Endodermal cell (in vitro differentiated cells): ENCODE data around the gene LCN9. TPM values are rescaled to one million over a fixed set of nuclear protein-coding genes. Genes with fewer than 3 reads are reported as not detected.

ENCODE experiments used
- DNase-seq: peaks from one replicate; pipeline ENCODE4 v3.0.0-alpha.2; 2017
- H3K27ac ChIP-seq: 2 replicates; pipeline ENCODE4 v1.5.1; 2013; ENCODE audit warnings: mild to moderate bottlenecking, low read depth, low read length, moderate library complexity
- H3K27me3 ChIP-seq: 2 replicates; pipeline ENCODE4 v1.6.1; 2013; ENCODE audit warnings: mild to moderate bottlenecking, low read length, moderate library complexity; ENCODE audit not compliant: insufficient read depth, control insufficient read depth, poor library complexity, severe bottlenecking
- H3K36me3 ChIP-seq: 2 replicates; pipeline ENCODE4 v1.7.0; 2013; ENCODE audit warnings: mild to moderate bottlenecking, low read length, moderate library complexity; ENCODE audit not compliant: control insufficient read depth, insufficient read depth
- H3K4me1 ChIP-seq: one replicate; pipeline ENCODE4 v1.7.0; 2013; ENCODE audit warnings: low read length; ENCODE audit not compliant: control insufficient read depth, insufficient read depth
- H3K4me3 ChIP-seq: 2 replicates; pipeline ENCODE4 v1.5.1; 2013; ENCODE audit warnings: mild to moderate bottlenecking, low read length, moderate library complexity
- H3K9ac ChIP-seq: 2 replicates; pipeline ENCODE4 v1.6.1; 2013; ENCODE audit warnings: mild to moderate bottlenecking, low read length, moderate library complexity; ENCODE audit not compliant: poor library complexity, severe bottlenecking; ENCODE audit errors: extremely low read depth
- H3K9me3 ChIP-seq: 2 replicates; pipeline ENCODE4 v1.6.1; 2013; ENCODE audit warnings: mild to moderate bottlenecking, low read length, moderate library complexity; ENCODE audit not compliant: control insufficient read depth
- H3K27ac Mint-ChIP-seq: 2 replicates; pipeline ENCODE4 v1.8.0; 2020; ENCODE audit warnings: mixed read lengths
- H3K27me3 Mint-ChIP-seq: 2 replicates; pipeline ENCODE4 v1.8.0; 2021; ENCODE audit warnings: mild to moderate bottlenecking, mixed read lengths; ENCODE audit not compliant: insufficient read depth
- H3K36me3 Mint-ChIP-seq: 2 replicates; pipeline ENCODE4 v1.8.0; 2020; ENCODE audit warnings: low read depth, mixed read lengths
- H3K4me1 Mint-ChIP-seq: 2 replicates; pipeline ENCODE4 v1.8.0; 2020; ENCODE audit warnings: mixed read lengths
- H3K4me3 Mint-ChIP-seq: 2 replicates; pipeline ENCODE4 v1.8.0; 2020; ENCODE audit warnings: mild to moderate bottlenecking, moderate library complexity, mixed read lengths
- H3K9me3 Mint-ChIP-seq: 2 replicates; pipeline ENCODE4 v1.8.0; 2020; ENCODE audit warnings: mild to moderate bottlenecking, mixed read lengths
- CTCF ChIP-seq: fragments of 200-600 bp; sonication (generic); conservative IDR thresholded peaks from 2 replicates; pipeline ENCODE4 v1.5.0; 2021; ENCODE audit warnings: antibody characterized with exemption, mild to moderate bottlenecking
- WGBS, 2 experiments: methylation state at CpG; one replicate each; pipeline versions ENCODE4 v1.1.5 to v1.1.7; 2013; ENCODE audit warnings: missing lambda C conversion rate in 2 of 2, mixed read lengths in 1 of 2; ENCODE audit not compliant: insufficient coverage in 1 of 2, insufficient read length in 1 of 2; 5-methylcytosine and 5-hydroxymethylcytosine counted together
- total RNA-seq, 2 donors: library from RNA; stranded (reverse); fragmentation: NEBNext Ultra II Directional in 1 of 2; extraction: Animal tissue kit (Norgen Biotek cat#: 25700) in 1 of 2; gene quantifications; 2 replicates in 1 of 2; 3 replicates in 1 of 2; pipeline ENCODE4 v1.2.1, GENCODE V29; 2021

Gene LCN9
- total RNA-seq, 2 donors from 2014 or later, result 0.46 to 10.7 TPM

- WGBS, 2 experiments, result 91 to 93% methylated on average over 10 to 15 of the region's 15 CpGs
- no peak overlapping the region for H3K4me3 Mint-ChIP-seq
Measured at GRCh38 chr9:135687216-135687615, 24.1 kb downstream of the LCN9 start.

DNA sequence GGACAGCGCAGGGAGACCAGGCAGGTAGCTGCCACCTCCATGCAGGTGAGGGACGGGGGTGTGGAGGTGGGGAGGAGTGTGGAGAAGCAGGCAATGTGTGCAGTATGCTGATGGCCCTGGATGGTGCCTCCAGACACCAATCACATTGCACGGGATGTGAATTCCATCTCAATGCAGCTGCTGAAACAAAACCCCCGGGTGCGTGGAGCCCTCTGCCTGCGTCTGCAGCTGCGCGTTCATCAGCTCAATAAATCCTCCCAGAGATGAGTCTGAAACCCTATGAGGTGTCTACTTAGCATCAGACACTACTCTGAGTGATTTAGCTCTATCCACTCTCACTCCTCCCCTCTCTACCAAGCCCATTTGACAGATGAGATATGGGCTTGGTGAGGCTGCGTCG lies 25.9 kb downstream of the LCN9 start:
- Mint-ChIP-seq H3K4me1 (no peaks in the 10 kb centered on the region), H3K4me3 (no peak overlapping the region), H3K9me3 (no peaks in the 10 kb centered on the region), H3K27me3 (no peaks in the 10 kb centered on the region), H3K27ac (no peak overlapping the region), H3K36me3 (no peaks in the 10 kb centered on the region)
- TF ChIP-seq CTCF, result no peak
- Histone ChIP-seq H3K4me1 (no peaks in the 10 kb centered on the region), H3K9me3 (no peaks in the 10 kb centered on the region), H3K36me3 (no peaks in the 10 kb centered on the region), H3K27ac (no peak overlapping the region), H3K4me3 (no peak overlapping the region), H3K9ac (no peak overlapping the region), H3K27me3 (no peaks in the 10 kb centered on the region)
- DNase-seq, result no peak
- WGBS, 2 experiments, result 92 to 94% methylated on average over 7 to 10 of the region's 10 CpGs

More at GRCh38 chr9:135687216-135687615, 24.1 kb downstream of the LCN9 start:
- Histone ChIP-seq H3K27ac (no peak overlapping the region), H3K27me3 (no peaks in the 10 kb centered on the region), H3K4me3 (no peak overlapping the region), H3K4me1 (no peaks in the 10 kb centered on the region), H3K9ac (no peak overlapping the region), H3K36me3 (no peaks in the 10 kb centered on the region), H3K9me3 (no peaks in the 10 kb centered on the region)
- DNase-seq, result no peak
- no peaks in the 10 kb centered on the region for H3K36me3 Mint-ChIP-seq
- no peak overlapping the region for H3K27ac Mint-ChIP-seq
- H3K9me3 Mint-ChIP-seq, result no peaks in the 10 kb centered on the region
- no peaks in the 10 kb centered on the region for H3K4me1 Mint-ChIP-seq
- H3K27me3 Mint-ChIP-seq, result no peaks in the 10 kb centered on the region
- TF ChIP-seq CTCF, result no peak

- Histone ChIP-seq H3K27me3 (no peaks in the 10 kb centered on the region), H3K4me3 (no peak overlapping the region), H3K9me3 (no peaks in the 10 kb centered on the region), H3K4me1 (no peaks in the 10 kb centered on the region), H3K9ac (no peak overlapping the region), H3K27ac (no peak overlapping the region), H3K36me3 (no peaks in the 10 kb centered on the region)
- no peak for DNase-seq
- no peaks in the 10 kb centered on the region for H3K9me3 Mint-ChIP-seq
- H3K27me3 Mint-ChIP-seq, result no peaks in the 10 kb centered on the region
- TF ChIP-seq CTCF, result no peak
- no peak overlapping the region for H3K4me3 Mint-ChIP-seq
- no peak overlapping the region for H3K27ac Mint-ChIP-seq
- WGBS, 2 experiments, result 91 to 92% methylated on average over 12 to 19 of the region's 19 CpGs
- H3K4me1 Mint-ChIP-seq, result no peaks in the 10 kb centered on the region
- no peaks in the 10 kb centered on the region for H3K36me3 Mint-ChIP-seq
Measured at GRCh38 chr9:135690836-135691570, 27.9 kb downstream of the LCN9 start.
